Suprapubic skin (tissue), 4 donors: ENCODE data around the gene SCARB1. TPM values are rescaled to one million over a fixed set of nuclear protein-coding genes. Genes with fewer than 3 reads are reported as not detected.

Source experiments
- DNase-seq, 2 donors: peaks; one replicate each; pipeline ENCODE4 v3.0.0-alpha.2; 2019; ENCODE audit warnings: low spot score in 2 of 2
- H3K27ac ChIP-seq: fragments of 200-600 bp; sonication (generic); one replicate; pipeline ENCODE4 v1.5.1; 2019
- H3K27me3 ChIP-seq: fragments of 200-600 bp; sonication (generic); one replicate; pipeline ENCODE4 v1.5.1; 2019
- H3K36me3 ChIP-seq: fragments of 200-600 bp; sonication (generic); one replicate; pipeline ENCODE4 v1.5.1; 2019
- H3K4me1 ChIP-seq: fragments of 200-600 bp; sonication (generic); one replicate; pipeline ENCODE4 v1.5.1; 2019
- H3K4me3 ChIP-seq: fragments of 200-600 bp; sonication (generic); one replicate; pipeline ENCODE4 v1.5.1; 2019; ENCODE audit warnings: mild to moderate bottlenecking
- H3K9me3 ChIP-seq: fragments of 200-600 bp; sonication (generic); one replicate; pipeline ENCODE4 v1.5.1; 2019
- CTCF ChIP-seq, 2 donors: fragments of 200-600 bp in 1 of 2; fragments of 450-650 bp in 1 of 2; sonication (generic) in 1 of 2; IDR thresholded peaks; one replicate each; pipeline ENCODE4 v1.5.1; 2016 to 2019; ENCODE audit warnings: antibody characterized with exemption in 2 of 2, mild to moderate bottlenecking in 1 of 2, moderate library complexity in 1 of 2
- EP300 ChIP-seq: sonication (generic); formaldehyde crosslinking; IDR thresholded peaks from one replicate; pipeline ENCODE4 v1.6.1; 2017; ENCODE audit warnings: antibody characterized with exemption
- POLR2A ChIP-seq, 2 donors: fragments of 450-650 bp; IDR thresholded peaks; one replicate each; pipeline ENCODE4 v1.6.1; 2017; ENCODE audit warnings: antibody characterized with exemption in 2 of 2, mild to moderate bottlenecking in 2 of 2, moderate library complexity in 2 of 2
- POLR2AphosphoS5 ChIP-seq, 3 donors: sonication (generic); formaldehyde crosslinking; IDR thresholded peaks; one replicate each; pipeline ENCODE4 v1.6.1; 2017; ENCODE audit warnings: antibody characterized with exemption in 3 of 3
- WGBS: methylation state at CpG from one replicate; pipeline ENCODE4 v1.1.5; 2018; 5-methylcytosine and 5-hydroxymethylcytosine counted together
- total RNA-seq, 4 donors: library from RNA; depleted of rRNA; stranded (reverse); fragments of >200 nt; gene quantifications; one replicate each; pipeline ENCODE4 v1.1.0, GENCODE V29; 2016

SCARB1 gene
- total RNA-seq, 4 donors from 2014 or later: 25.6 to 38.1 (median 29.0) TPM

DNA sequence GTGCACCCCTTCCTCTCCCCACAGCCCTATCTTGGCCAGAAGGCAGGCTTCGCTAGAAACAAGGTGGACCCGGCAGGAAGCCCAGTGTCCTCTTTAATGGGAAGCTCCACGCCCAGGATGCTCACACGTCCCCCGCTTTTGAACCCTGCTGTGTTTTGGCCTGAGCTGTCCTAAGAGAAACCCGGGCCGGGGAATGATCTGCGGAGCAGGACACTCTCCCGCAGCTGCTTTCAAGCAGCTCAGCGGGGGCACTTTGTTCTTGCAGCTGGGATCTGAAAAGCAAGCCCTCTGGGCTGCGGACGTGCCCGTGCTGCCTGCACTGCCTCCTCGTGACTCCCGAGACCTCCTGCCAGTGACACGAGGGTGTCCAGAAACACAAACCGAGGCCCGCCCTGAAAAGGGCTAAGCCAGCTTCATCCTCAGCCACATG is 30.0 kb downstream of the SCARB1 start:
- H3K9me3 ChIP-seq: no peaks in the 10 kb centered on the region
- TF ChIP-seq POLR2A (IDR thresholded peaks at IDR 0.05): no peak
- no peak for TF ChIP-seq POLR2AphosphoS5 (IDR thresholded peaks at IDR 0.05)
- no peak for TF ChIP-seq CTCF (IDR thresholded peaks at IDR 0.05)
- no peak for TF ChIP-seq EP300
- DNase-seq: no peak
- H3K36me3 ChIP-seq: no peaks in the 10 kb centered on the region
- H3K4me1 ChIP-seq: peaks cover 33% of the 10 kb centered on the region
- 46% methylated on average over 11 of the region's 18 CpGs for WGBS
- H3K27me3 ChIP-seq: no peaks in the 10 kb centered on the region
- H3K4me3 ChIP-seq: no peak overlapping the region
- H3K27ac ChIP-seq: peak overlapping the region; percentile 34

DNA sequence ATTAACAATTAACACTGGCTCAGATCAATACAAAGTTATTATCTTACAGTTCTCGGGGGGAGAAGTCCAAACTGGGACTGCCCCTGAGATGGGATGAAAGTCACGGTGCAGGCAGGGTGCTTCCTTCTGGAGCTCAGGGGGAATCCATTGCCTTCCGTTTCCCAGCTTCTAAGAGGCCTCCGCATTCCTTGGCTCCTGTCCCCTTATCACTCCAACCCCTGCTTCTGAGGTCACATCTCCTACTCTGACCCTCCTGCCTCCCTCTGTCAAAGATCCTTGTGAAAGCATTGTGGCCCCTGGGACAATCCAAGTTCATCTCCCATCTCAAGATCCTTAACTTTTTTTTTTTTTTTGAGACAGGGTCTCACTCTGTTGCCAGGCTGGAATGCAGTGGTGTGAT is 30.8 kb downstream of the SCARB1 start:
- Histone ChIP-seq H3K4me1 (peaks cover 31% of the 10 kb centered on the region), H3K36me3 (no peaks in the 10 kb centered on the region), H3K4me3 (no peak overlapping the region), H3K27ac (no peak overlapping the region), H3K27me3 (no peaks in the 10 kb centered on the region), H3K9me3 (no peaks in the 10 kb centered on the region)
- TF ChIP-seq CTCF (IDR thresholded peaks at IDR 0.05): no peak
- TF ChIP-seq POLR2AphosphoS5 (IDR thresholded peaks at IDR 0.05): no peak
- TF ChIP-seq EP300: no peak
- TF ChIP-seq POLR2A (IDR thresholded peaks at IDR 0.05): no peak
- DNase-seq: no peak
- 50% methylated on average over 4 of the region's 4 CpGs for WGBS

- 93% methylated on average over 7 of the region's 8 CpGs for WGBS
- TF ChIP-seq CTCF (IDR thresholded peaks at IDR 0.05) (no peak), POLR2AphosphoS5 (IDR thresholded peaks at IDR 0.05) (no peak), POLR2A (IDR thresholded peaks at IDR 0.05) (no peak), EP300 (no peak)
- H3K9me3 ChIP-seq: no peaks in the 10 kb centered on the region
- DNase-seq: no peak
- peaks cover 27% of the 10 kb centered on the region for H3K4me1 ChIP-seq
- no peaks in the 10 kb centered on the region for H3K27me3 ChIP-seq
- no peak overlapping the region for H3K27ac ChIP-seq
- H3K4me3 ChIP-seq: no peak overlapping the region
- H3K36me3 ChIP-seq: no peaks in the 10 kb centered on the region
Measured at GRCh38 chr12:124831590-124831989, 32.1 kb downstream of the SCARB1 start.

DNA sequence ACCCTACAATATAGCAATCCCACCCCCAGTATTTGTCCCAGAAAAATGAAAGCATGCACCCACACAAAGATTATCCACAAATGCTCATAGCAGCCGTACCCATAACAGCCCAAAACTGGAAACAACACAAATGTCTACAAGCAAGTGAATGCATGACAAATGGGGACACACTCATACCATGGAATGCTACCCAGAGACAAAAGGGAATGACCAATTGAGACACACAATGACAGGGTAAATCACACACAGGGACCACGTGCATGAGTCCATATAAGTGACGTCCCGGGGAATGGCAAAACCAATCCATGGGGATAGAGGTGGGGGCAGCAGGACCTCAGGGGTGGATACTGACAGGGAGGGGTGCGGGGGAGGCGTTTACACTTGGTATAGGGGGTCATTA is 33.4 kb downstream of the SCARB1 start:
- H3K27me3 ChIP-seq: no peaks in the 10 kb centered on the region
- no peak for DNase-seq
- no peak overlapping the region for H3K27ac ChIP-seq
- 95% methylated on average over 6 of the region's 6 CpGs for WGBS
- H3K9me3 ChIP-seq: no peaks in the 10 kb centered on the region
- H3K4me1 ChIP-seq: peaks cover 27% of the 10 kb centered on the region
- TF ChIP-seq POLR2A (IDR thresholded peaks at IDR 0.05) (no peak), POLR2AphosphoS5 (IDR thresholded peaks at IDR 0.05) (no peak), CTCF (IDR thresholded peaks at IDR 0.05) (no peak), EP300 (no peak)
- H3K4me3 ChIP-seq: no peak overlapping the region
- H3K36me3 ChIP-seq: no peaks in the 10 kb centered on the region

DNA sequence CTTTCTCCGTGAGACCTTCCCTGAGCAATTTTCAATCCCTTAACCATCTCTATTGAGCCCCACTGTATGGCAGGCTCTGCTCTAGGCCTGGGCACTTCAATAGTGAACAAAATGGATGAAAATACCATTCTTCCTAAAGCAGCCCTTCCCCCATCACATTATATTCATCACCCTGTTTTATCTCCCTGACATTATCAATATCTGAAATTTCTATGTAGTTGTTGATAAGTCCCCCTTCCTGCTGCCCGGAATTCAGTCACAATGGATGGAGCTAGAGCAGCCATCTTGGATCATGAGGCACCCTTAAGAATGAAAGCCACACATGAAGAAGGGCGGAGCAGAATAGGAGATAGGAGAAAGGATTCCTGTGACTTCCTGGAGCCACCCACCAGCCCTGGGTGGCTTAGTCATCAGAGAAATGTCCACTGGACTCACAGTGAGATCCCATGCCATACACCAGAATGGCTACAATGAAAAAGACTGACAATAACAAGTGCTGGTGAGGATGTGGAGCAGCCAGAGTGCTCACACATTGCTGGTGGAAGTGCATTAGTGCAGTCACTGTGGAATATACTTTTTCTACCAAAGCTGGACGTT is 33.9 kb downstream of the SCARB1 start:
- Histone ChIP-seq H3K4me1 (peaks cover 27% of the 10 kb centered on the region), H3K36me3 (no peaks in the 10 kb centered on the region), H3K27ac (no peak overlapping the region), H3K9me3 (no peaks in the 10 kb centered on the region), H3K4me3 (no peak overlapping the region), H3K27me3 (no peaks in the 10 kb centered on the region)
- WGBS: 94% methylated on average over 4 of the region's 4 CpGs
- TF ChIP-seq CTCF (IDR thresholded peaks at IDR 0.05) (no peak), POLR2A (IDR thresholded peaks at IDR 0.05) (no peak), POLR2AphosphoS5 (IDR thresholded peaks at IDR 0.05) (no peak), EP300 (no peak)
- DNase-seq: no peak
